SKM-1 (cell line): Measurements from ENCODE around the gene ANO4.

Experiments
- DNase-seq: peaks from one replicate; lab custom pipeline; 2025; ENCODE audit not compliant: unreplicated experiment; lab: John Stamatoyannopoulos, UW

The ANO4 gene

DNA sequence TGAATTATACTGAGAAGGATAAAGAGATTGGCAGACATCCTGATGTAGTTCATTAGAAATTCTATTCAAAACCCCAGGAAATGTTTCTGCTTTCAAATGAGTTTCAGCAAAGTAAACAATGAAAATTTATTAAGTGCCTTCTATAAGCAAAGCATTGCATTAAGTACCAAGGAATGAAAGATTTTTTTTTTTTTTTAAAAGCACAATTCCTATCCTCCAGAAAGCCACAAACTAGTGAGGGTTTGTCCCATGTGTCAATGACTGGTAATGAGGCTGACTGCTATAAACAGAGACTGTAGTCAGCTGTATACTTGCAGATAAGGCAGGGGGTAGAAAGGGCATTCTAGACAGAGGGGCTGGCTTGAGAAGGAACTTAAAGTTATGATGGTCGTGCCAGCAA lies 6.7 kb downstream of the ANO4 start:
- no peak for DNase-seq

DNA sequence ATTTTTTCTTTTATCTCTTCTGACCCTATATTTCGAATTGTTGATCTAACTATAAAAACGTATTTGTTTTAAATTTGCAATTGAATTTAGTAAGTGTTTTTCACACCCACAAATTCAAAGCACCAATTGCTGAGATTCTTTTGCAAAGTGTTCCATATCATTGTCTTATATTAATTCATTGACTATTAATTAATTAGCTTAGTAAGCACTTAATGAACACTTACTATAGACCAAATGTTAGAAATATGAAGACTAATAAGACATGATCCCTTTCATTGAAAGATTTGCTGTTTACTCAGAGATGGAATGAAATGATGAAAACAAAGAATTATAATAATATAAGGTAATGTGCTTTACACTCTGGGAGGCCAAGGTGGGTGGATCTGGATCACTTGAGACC lies 14.2 kb downstream of the ANO4 start:
- DNase-seq: no peak

DNA sequence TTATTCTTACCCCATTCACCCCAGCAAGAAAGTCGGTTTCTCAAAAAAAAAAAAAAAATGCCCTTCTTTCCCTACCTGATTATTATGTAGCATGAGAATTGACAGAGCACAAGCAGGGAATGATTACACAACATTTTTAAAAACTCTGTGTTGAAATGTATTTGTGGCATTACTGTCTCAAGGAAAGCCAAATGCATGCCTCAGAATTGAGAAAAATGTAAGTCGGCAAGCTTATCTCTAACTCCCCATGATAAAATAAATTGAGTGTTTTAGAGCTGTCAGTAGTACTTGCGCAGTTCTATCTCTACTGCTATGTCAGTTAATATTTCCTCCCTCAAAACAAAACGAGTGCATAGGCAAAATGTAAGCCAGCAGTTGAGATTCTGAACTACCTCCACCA lies 25.7 kb downstream of the ANO4 start:
- DNase-seq: no peak

DNA sequence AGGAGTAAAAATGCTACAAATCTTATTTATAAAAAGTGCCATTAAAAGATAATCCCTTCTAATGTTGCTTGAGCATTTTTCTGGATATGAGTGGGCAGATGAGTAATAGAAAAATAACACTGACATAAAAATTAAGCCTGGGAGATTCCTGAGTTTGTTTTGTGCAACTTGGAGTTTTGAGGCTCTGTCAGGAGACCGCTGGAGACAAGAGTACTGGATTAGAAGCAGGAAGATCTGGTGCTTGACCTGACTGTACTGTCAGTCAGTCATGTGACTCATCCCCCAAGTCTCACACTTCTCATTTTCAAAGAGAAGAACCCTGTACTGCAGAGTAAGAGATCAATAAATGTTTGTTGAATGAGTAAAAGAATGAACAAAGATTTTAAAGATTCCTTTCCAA lies 29.4 kb downstream of the ANO4 start:
- DNase-seq: no peak

DNA sequence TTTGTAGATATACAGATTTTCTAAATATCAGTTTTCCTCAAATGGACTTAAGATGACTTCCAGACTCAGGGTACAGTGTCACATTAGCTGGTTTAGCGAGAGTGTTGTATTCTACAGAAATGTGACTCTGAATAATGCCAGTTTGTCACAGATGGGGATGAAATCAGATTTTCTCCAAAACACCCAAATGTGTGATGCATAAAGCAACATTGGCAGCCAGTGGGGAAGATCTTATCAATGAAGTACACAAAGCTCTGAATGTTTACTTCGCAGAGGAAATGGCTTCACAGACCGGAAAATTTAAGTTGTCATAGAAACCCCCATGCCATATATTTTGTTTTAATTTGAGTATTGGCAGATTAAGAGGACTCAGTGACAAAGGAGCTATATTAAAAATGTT lies 29.9 kb downstream of the ANO4 start:
- no peak for DNase-seq

- DNase-seq: no peak
These were observed 31.7 kb downstream of the ANO4 start for GRCh38 chr12:100826323-100826722.

DNA sequence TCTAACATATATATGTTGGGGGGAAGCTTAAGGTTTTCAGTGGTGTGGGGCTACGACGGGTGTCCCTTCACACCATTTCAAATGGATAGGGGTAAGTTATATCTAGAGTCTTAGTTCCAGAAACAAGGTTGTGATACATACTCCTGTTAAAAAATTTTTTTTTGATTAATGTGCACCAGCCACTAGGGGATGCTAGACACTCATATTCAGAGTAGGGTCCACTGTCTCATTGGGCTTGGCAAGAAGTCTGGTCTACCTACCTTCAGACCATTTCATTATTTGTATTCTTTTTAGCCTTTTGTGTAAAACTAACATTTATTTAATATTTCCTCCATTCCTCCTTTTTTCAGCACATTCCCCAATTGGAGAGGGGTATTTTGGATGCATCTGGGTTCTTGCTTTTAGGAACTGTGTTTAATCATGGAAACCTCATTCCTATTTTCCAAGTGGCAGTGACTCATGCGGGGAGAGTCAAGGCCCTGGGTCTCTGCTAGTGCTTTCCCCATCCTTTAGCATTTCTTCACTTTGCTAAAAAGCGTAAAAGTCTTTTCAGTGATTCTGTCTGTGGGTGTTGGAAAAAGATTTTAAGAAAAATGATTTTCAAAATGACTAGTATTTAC lies 33.4 kb downstream of the ANO4 start:
- DNase-seq: no peak

GRCh38 chr12:100830003-100830795 lies 35.6 kb downstream of the ANO4 start:
- no peak for DNase-seq

GRCh38 chr12:100833282-100833681 lies 38.7 kb downstream of the ANO4 start:
- DNase-seq: no peak

GRCh38 chr12:100840748-100841147 lies 46.2 kb downstream of the ANO4 start:
- no peak for DNase-seq

- no peak for DNase-seq
These were observed 47.6 kb downstream of the ANO4 start for GRCh38 chr12:100842156-100842555.

GRCh38 chr12:100843061-100843460 lies 48.5 kb downstream of the ANO4 start:
- DNase-seq: no peak

GRCh38 chr12:100845095-100845494 lies 50.5 kb downstream of the ANO4 start:
- no peak for DNase-seq

DNA sequence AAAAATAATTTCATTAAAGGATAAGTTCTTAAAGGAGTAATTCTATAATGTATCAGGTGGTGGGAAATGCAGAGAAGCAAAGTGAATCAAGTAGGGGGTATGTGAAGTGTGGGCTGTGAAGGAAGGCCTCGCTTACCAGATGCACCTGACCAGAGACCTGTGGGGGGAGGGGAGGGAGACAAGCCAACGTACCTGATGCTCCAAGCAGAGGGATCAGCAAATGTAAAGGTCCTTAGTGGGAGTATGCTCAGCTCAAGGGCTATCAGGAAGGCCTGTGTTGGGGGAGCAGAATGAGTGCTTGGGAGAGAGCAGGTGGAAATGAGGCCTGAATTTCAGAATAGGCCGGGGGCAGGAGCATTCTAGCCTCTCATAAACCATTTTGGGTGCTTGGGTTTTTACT lies 57.1 kb downstream of the ANO4 start:
- no peak for DNase-seq

DNA sequence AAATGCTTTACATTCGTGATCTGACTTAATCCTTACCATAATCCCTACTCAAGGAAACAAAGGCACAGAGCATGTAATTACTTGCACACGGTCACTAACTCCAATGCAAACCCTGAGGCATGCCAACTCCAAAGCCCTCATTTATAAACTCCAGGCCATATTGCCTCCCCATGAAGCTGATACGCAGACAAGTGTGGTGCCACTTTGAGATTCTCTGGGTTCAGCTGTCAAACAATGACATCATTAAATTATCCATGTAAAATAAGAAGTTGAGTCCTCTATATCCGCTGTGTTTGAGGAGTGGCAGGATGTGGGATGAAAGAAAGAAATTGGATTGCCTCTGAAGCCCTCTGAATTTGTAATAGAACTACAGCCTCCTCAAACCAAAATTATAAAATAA lies 62.8 kb downstream of the ANO4 start:
- no peak for DNase-seq

- no peak for DNase-seq
These were observed 63.4 kb downstream of the ANO4 start for GRCh38 chr12:100857971-100858370.

DNA sequence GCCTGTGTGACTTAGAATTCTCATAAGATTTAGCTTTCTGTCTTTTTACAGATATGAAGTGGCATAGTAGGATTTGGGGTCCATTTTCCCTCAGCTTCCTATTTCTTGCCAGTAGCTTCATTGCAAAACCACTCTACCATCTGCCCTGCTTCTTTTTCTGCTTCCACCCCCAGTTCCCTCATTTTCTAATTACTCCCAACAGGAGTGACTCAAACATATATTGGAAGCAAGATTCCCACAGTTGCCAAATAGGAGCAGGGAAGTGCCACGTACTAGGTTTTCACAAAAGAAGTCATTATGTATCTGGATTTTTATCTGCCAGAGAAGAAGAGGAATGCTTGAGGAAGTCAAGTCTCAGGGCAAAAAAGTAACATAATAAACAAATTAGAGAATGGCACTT lies 64.1 kb downstream of the ANO4 start:
- DNase-seq: no peak

- no peak for DNase-seq
These were observed 64.6 kb downstream of the ANO4 start for GRCh38 chr12:100859063-100859627.

GRCh38 chr12:100860611-100861010 lies 66.0 kb downstream of the ANO4 start:
- DNase-seq: no peak

DNA sequence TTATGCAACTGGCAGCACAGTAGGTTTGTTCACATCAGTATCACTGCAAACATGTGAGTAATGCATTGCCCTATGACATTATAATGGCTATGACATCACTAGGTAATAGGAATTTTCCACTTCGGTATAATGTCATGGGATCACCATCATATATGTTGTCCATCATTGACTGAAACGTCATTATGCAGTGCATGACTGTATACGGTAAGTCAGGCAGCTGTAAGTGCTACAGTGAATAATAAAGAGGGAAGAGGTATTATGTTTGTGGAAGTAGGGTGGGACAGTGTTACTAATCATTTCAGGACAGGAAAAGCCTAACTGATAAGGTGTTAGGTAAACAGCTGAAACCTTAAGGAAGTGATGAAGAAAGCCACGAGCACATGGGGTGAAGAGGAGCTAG lies 68.1 kb downstream of the ANO4 start:
- DNase-seq: no peak

DNA sequence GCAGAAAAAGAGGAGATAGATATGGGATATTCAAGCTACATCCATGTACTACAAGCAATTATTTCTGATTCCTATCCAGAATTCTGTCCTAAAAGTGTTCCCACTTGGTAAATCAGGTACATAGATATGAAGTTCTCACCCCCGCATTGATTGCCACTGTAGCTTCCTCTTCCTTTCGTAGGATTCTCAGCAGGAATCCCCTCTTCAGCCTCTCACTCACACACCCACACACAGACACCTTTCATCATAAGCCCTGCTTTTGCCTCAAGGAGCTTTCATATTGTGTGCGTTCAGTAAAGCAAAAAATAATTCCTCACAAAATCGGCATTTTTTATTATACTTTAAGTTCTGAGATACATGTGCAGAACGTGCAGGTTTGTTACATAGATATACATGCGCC lies 69.8 kb downstream of the ANO4 start:
- DNase-seq: no peak

DNA sequence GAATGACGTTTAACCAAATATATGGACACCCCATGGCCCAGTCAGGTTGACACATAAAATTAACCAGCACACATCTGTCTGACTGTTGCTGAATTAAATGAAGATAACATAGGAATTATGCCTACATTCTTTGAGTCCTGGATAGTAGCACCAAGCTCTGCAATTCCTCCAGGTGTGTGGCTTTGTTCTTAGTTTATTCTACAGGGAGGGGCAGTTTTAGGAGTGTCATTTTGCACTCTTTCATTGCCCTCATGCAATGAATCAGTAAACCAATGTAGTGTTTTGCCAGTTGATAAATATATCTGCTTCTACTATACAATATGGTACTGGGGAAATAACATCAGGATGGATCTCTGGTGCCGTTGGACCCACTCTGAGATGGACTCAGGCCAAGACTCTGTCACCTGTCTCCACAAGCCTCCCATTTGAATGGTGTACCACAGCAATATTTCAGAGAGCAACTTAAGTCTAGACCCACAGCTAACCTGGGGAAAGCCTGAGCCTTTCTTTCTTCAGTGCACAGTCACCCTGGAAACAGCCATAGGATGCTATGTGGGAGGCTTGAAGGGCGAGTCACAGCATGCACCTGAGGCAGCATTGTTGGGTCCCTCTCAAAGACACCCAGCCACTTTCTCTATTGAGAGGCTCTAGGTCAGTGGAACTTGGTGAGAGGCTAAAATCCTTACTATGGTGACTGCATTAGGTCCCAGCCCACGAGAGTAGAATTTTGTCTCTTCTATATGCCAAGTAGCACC lies 73.2 kb downstream of the ANO4 start:
- no peak for DNase-seq
